Stomach smooth muscle (tissue), 2 donors: ENCODE measurements around the gene ZNF407.
A peak's percentile ranks its signal among the peaks of the same experiment; 100 is the strongest.

Source experiments
- H3K27ac ChIP-seq: one replicate; pipeline ENCODE4 v1.7.0; 2013; ENCODE audit warnings: mild to moderate bottlenecking, low read length, inconsistent platforms
- H3K27me3 ChIP-seq, 2 donors: one replicate each; pipeline ENCODE4 v1.7.0; 2013; ENCODE audit warnings: low read length in 2 of 2; ENCODE audit not compliant: insufficient read depth in 2 of 2, control insufficient read depth in 1 of 2
- H3K36me3 ChIP-seq, 2 donors: one replicate each; pipeline ENCODE4 v1.7.0; 2013; ENCODE audit warnings: low read length in 2 of 2; ENCODE audit not compliant: control insufficient read depth in 2 of 2, insufficient read depth in 2 of 2
- H3K4me1 ChIP-seq: one replicate; pipeline ENCODE4 v1.7.0; 2013; ENCODE audit warnings: low read length; ENCODE audit not compliant: control insufficient read depth, insufficient read depth
- H3K4me3 ChIP-seq, 2 donors: one replicate each; pipeline ENCODE4 v1.7.0; 2013; ENCODE audit warnings: low read length in 2 of 2
- H3K9ac ChIP-seq, 2 donors: one replicate each; pipeline ENCODE4 v1.7.0; 2013; ENCODE audit warnings: low read length in 2 of 2, mild to moderate bottlenecking in 1 of 2
- H3K9me3 ChIP-seq, 2 donors: one replicate each; pipeline ENCODE4 v1.7.0; 2013; ENCODE audit warnings: low read length in 2 of 2; ENCODE audit not compliant: control insufficient read depth in 2 of 2
- donor health status: healthy.
- donor health status: Pancreatic carcinoma.

ZNF407 gene

DNA sequence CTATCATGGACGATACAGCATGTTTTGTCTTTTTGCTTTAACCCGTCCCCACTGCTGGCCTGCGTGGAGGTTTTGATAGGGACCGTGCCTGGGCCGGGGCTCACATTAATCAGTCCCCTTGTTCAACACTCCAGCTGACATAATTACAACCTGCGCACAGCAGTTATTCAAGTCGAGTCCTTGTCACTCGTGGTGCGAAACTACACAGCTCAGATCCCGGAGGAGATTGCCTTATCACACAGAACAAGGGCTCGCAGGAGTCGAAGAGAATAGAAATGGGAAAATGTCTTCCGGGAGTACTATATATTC is 304.4 kb downstream of the ZNF407 start:
- no peak overlapping the region for H3K27ac ChIP-seq
- no peaks in the 10 kb centered on the region for H3K4me1 ChIP-seq
- no peaks in the 10 kb centered on the region for H3K9me3 ChIP-seq
- H3K4me3 ChIP-seq: no peak overlapping the region
- no peaks in the 10 kb centered on the region for H3K27me3 ChIP-seq
- no peak overlapping the region for H3K9ac ChIP-seq
- H3K36me3 ChIP-seq: no peaks in the 10 kb centered on the region

DNA sequence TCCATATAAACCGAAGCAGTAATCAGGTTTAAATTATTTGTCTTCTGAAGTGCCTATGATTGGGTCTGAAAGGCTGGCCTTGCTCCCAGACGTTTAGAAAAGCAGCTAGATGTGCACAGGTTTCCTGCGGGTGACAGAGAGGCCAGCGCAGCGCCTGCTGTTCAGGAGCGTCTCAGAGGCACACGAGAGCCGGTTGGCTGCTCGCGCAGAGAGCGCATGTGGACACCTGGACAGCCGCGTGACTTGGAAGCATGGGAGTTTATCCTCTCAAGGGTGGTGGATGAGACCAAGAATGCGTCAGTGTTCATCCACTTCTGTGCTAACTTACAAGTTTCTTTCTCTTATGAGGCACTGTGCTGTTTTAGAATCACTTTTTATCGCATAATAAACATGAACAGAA is 307.6 kb downstream of the ZNF407 start:
- Histone ChIP-seq H3K4me3 (peak overlapping the region in 1 of 2 donors; percentile 9), H3K9me3 (no peaks in the 10 kb centered on the region), H3K9ac (no peak overlapping the region), H3K27me3 (no peaks in the 10 kb centered on the region), H3K36me3 (no peaks in the 10 kb centered on the region), H3K4me1 (no peaks in the 10 kb centered on the region), H3K27ac (no peak overlapping the region)

DNA sequence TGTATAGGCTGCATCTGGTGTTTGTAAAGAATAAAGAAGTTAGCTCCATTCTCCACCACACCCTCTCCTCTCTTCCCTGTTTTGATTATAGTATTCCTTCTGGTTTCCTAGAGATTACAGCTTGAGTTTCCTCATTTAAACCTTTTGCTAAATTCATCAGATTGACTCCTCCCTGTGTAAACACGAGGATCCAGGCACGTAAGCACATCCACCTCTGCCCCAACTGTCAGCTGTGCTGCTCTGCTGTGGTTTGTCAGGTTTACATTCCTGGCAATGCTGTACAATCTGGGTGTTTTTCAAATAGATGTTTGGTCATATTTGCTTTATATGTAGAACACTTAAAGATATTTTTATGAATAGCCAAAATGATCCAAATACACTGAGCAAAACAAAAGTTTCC is 308.5 kb downstream of the ZNF407 start:
- no peaks in the 10 kb centered on the region for H3K36me3 ChIP-seq
- no peak overlapping the region for H3K9ac ChIP-seq
- H3K4me1 ChIP-seq: no peaks in the 10 kb centered on the region
- H3K27ac ChIP-seq: no peak overlapping the region
- H3K9me3 ChIP-seq: no peaks in the 10 kb centered on the region
- no peaks in the 10 kb centered on the region for H3K27me3 ChIP-seq
- no peak overlapping the region for H3K4me3 ChIP-seq

DNA sequence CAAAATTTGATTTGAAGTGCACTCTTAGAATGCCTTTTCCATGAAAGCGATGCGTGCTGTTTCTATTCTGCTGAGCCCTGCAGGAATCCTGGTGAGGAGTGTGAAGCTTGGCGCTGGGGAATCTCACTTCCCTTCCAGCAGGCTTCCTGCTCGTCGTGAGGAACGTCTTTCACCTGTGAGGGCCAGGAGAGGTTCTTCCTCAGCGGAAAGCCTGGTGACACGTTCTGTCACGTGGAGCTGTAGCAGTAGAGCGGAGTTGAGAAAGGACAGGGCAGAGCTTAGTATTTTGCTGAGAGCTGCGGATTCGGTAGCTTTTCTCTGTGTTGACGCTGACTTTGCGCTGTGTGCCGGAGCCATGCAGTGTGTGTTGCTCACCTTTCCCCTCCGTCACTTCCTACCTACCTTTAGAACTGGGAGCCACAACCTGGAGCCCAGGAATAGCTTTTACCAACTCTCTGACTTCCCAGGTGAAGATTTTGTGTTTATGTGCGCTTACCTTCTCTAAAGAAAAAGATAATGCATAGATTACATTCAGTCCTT is 316.5 kb downstream of the ZNF407 start:
- Histone ChIP-seq H3K4me1 (no peaks in the 10 kb centered on the region), H3K27ac (no peak overlapping the region), H3K9ac (no peak overlapping the region), H3K9me3 (no peaks in the 10 kb centered on the region), H3K4me3 (peak overlapping the region in 1 of 2 donors; percentile 54), H3K36me3 (no peaks in the 10 kb centered on the region), H3K27me3 (no peaks in the 10 kb centered on the region)

DNA sequence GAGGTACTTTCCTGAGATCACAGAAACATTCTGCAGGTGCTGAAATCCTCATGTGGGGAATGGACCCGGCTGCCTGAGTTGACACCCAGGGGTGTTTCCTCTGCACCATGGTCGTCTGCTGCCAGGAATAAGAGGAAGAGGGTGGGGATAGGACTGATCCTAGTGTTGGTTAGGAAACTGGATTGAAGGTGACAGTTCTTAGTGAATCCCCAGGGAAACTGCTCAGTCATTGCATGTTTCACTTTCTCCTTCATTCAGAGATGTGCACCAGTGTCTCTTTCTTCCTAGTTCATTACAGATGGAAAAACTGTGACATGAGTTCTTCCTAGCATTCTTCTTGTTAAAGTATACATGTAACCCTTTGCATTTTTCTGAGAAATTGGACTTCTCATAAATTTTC is 317.0 kb downstream of the ZNF407 start:
- H3K36me3 ChIP-seq: no peaks in the 10 kb centered on the region
- H3K9me3 ChIP-seq: no peaks in the 10 kb centered on the region
- no peaks in the 10 kb centered on the region for H3K27me3 ChIP-seq
- no peak overlapping the region for H3K9ac ChIP-seq
- H3K27ac ChIP-seq: no peak overlapping the region
- H3K4me3 ChIP-seq: no peak overlapping the region
- no peaks in the 10 kb centered on the region for H3K4me1 ChIP-seq

DNA sequence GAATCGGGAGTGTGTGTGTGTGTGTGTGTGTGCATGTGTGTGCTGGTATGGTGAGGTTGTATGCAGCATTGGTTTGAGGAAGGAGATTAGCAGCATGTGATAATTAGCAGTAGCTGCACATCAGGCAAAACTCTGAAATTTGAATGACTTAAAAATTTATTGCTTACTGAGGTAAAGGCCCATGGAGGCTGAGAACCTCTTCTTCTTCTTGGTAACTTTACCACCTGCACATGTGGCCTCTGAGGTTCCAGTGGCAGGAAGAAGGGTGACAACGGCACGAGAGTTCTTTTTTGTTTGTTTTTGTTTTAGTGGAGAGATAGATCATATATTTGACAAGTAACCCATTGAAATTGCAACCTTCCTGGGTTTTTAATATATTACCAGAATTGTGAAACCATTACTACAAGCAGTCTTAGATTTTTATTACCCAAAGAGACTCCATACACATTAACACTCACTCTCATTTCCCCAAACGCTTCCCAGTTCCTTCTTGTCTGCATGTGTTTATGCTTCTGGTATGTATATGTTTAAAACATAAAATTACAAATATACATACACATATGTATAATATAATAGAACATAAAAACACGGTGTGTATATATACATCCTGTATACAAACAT is 319.2 kb downstream of the ZNF407 start:
- no peaks in the 10 kb centered on the region for H3K4me1 ChIP-seq
- no peaks in the 10 kb centered on the region for H3K36me3 ChIP-seq
- no peak overlapping the region for H3K4me3 ChIP-seq
- no peaks in the 10 kb centered on the region for H3K27me3 ChIP-seq
- no peaks in the 10 kb centered on the region for H3K9me3 ChIP-seq
- no peak overlapping the region for H3K9ac ChIP-seq
- H3K27ac ChIP-seq: no peak overlapping the region

DNA sequence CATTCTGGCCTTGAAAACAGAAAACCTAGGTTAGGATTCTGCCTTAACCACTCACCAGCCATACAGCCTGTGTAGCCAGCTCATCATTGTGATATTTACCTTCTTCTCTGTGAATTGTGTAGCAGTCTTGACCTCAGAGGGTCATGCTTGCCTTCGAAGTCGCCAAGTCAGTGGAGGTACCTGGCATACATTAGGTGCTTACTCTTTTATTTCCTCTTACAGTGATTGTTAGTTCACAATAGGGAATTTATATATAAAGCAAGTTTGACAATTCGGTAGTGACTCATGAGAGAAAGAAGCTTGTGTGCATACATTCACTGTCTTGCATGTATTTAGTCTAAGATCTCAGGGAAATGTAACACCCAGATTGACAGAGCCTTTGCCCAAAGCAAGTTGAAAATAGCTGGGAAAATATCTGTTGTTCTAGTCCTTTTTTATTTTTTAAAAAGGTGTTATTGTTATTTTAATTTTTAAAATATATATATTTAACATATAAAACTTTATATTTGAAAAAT is 320.7 kb downstream of the ZNF407 start:
- no peak overlapping the region for H3K9ac ChIP-seq
- H3K27ac ChIP-seq: no peak overlapping the region
- no peak overlapping the region for H3K4me3 ChIP-seq
- H3K4me1 ChIP-seq: no peaks in the 10 kb centered on the region
- H3K9me3 ChIP-seq: no peaks in the 10 kb centered on the region
- no peaks in the 10 kb centered on the region for H3K27me3 ChIP-seq
- no peaks in the 10 kb centered on the region for H3K36me3 ChIP-seq

DNA sequence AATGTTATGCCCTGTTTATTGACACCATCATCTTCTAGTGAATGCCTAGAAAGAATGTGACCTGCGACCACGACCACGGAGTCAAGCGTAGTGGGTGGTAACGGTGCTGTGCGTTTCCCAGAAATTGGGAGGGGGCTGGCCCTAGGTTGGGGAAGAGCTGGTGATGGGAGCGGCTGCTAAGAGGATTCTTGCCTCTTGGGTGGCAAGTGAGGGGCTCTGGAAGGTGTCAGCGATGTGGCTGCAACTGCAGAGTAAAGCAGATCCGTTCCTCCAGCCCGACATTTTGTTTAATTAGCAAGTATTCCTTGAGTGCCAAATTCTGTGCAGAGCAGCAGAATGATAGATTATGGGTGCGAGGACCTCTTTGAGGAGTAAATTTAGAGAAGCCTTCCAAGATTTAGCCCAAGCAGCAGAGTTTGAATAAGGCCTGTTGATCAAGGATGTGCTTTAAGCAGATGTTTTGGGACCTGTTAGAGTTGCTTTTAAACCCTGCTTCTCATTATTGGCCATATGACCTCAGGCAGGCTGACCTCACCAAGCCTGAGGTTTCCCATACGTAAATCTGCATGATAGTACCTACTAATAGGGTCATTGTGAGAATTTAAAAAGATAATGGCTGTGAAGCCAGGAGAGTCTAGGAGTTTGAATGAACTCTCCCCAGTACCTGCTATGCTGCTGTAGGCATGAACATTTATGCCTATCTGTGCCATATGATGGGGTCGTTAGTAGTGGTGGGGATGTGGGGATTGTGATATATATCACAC is 323.6 kb downstream of the ZNF407 start:
- Histone ChIP-seq H3K4me3 (no peak overlapping the region), H3K9me3 (no peaks in the 10 kb centered on the region), H3K27ac (no peak overlapping the region), H3K9ac (no peak overlapping the region), H3K36me3 (no peaks in the 10 kb centered on the region), H3K27me3 (no peaks in the 10 kb centered on the region), H3K4me1 (no peaks in the 10 kb centered on the region)

DNA sequence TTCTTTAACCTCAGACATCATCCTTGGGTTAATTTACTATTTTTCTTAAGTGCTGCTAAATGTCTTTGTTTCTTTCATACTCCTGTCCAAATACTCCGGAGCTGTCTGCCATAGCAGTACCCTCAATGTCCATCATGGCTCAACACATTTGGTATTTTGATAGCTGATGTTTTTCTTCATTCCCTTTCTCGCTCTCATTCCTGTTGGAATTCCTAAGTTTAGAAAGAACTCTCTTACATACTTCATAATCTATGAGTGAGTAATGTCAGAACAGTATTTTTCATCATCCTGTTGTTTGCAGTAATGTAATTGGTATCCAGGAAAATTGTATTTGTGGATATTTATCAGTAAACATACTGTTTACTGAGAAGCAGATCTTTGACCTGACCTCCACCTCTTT is 328.4 kb downstream of the ZNF407 start:
- Histone ChIP-seq H3K9me3 (no peaks in the 10 kb centered on the region), H3K27me3 (no peaks in the 10 kb centered on the region), H3K27ac (no peak overlapping the region), H3K4me1 (no peaks in the 10 kb centered on the region), H3K36me3 (no peaks in the 10 kb centered on the region), H3K4me3 (no peak overlapping the region), H3K9ac (no peak overlapping the region)

DNA sequence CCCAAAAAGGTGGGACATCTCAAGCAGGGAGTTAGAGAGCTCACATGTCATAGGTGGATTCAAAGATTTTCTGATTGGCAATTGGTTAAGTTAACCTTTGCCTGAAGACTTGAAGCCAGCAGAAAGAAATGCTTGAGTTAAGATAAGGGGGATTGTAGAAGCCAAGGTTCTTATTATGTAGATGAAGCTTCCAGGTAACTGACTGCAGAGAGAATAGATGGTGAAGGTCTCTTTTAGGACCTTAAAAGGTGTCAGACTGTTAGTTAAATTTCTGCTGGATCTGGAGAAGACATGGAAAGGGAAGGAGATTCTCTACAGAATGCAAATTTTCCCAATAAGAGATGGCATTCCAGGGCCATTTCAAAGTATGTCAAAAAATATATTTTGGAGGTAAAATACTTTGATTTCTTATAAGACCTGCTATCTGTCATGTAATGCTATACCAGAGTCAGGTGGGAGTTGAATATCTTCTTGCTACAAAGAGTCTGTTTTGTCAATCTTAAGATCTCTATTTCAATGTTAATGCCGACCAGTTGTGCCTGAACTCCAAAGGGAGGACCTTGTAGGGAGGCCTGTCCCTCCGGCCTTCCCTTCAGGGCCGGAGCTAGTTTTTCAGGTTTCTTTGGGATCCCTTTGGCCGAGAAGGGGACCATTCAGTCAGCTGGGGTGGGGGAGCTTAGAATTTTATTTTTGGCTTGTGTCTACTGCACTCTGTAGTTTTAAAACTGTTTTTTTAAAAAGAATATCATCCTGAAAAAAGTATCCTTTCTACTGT is 330.7 kb downstream of the ZNF407 start:
- no peak overlapping the region for H3K27ac ChIP-seq

More for the DNA sequence above, 330.7 kb downstream of the ZNF407 start:
- Histone ChIP-seq H3K9me3 (no peaks in the 10 kb centered on the region), H3K27me3 (no peaks in the 10 kb centered on the region), H3K36me3 (no peaks in the 10 kb centered on the region), H3K4me1 (no peaks in the 10 kb centered on the region), H3K9ac (no peak overlapping the region), H3K4me3 (no peak overlapping the region)
